ENCODE results near the gene TCF12.
"Not testable (repeated sequence)": the region's sequence is repeated elsewhere in the genome, so short reads cannot be mapped to it uniquely, and the experiment has no call there.

TCF12 gene

GRCh38 chr15:56942118-56942517 is 23.7 kb downstream of the TCF12 start:
- Histone ChIP-seq H3K36me3 (ENCODE audit: control insufficient read depth, insufficient read depth, low read length) (no peaks in the 10 kb centered on the region), H3K4me1 (ENCODE audit: control insufficient read depth, insufficient read depth, low read length, poor library complexity, severe bottlenecking) (no peaks in the 10 kb centered on the region), H3K27ac (ENCODE audit: insufficient read depth, low read length, poor library complexity, severe bottlenecking) (no peak overlapping the region), H3K9me3 (ENCODE audit: control insufficient read depth, low read length) (no peaks in the 10 kb centered on the region), H3K4me3 (ENCODE audit: insufficient read depth, low read depth, low read length, poor library complexity, severe bottlenecking) (no peak overlapping the region), H3K27me3 (replicated peaks; ENCODE audit: control insufficient read depth, insufficient read depth, low read length, poor library complexity, severe bottlenecking) (no peaks in the 10 kb centered on the region)
- DNase-seq, result no peak

DNA sequence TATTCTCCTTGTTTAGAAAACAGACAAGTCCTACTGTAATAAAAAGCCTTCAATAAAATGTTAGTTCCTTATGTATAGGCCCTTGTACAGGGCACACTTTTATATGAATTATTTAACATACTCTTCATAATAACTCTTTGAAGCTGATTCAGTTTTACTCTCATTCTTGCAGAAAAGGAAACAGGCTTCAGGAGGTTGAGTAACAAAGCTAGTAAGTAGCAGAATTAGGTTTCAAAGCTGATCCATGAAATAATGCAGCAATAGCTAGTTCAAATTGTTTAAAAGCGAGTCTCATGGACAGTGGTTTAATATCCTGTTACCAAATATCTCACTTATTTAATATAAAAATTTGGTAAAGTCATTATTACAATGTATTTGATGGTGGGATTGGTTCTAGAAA is 25.0 kb downstream of the TCF12 start:
- Histone ChIP-seq H3K4me1 (ENCODE audit: control insufficient read depth, insufficient read depth, low read length, poor library complexity, severe bottlenecking) (no peaks in the 10 kb centered on the region), H3K27me3 (replicated peaks; ENCODE audit: control insufficient read depth, insufficient read depth, low read length, poor library complexity, severe bottlenecking) (no peaks in the 10 kb centered on the region), H3K27ac (ENCODE audit: insufficient read depth, low read length, poor library complexity, severe bottlenecking) (no peak overlapping the region), H3K9me3 (ENCODE audit: control insufficient read depth, low read length) (no peaks in the 10 kb centered on the region), H3K4me3 (ENCODE audit: insufficient read depth, low read depth, low read length, poor library complexity, severe bottlenecking) (no peak overlapping the region), H3K36me3 (ENCODE audit: control insufficient read depth, insufficient read depth, low read length) (no peaks in the 10 kb centered on the region)
- DNase-seq, result no peak

GRCh38 chr15:56944485-56944884 is 26.0 kb downstream of the TCF12 start:
- DNase-seq, result no peak
- H3K4me3 ChIP-seq (ENCODE audit: insufficient read depth, low read depth, low read length, poor library complexity, severe bottlenecking), result no peak overlapping the region
- no peaks in the 10 kb centered on the region for H3K36me3 ChIP-seq (ENCODE audit: control insufficient read depth, insufficient read depth, low read length)
- H3K27me3 ChIP-seq (replicated peaks; ENCODE audit: control insufficient read depth, insufficient read depth, low read length, poor library complexity, severe bottlenecking), result no peaks in the 10 kb centered on the region
- no peaks in the 10 kb centered on the region for H3K4me1 ChIP-seq (ENCODE audit: control insufficient read depth, insufficient read depth, low read length, poor library complexity, severe bottlenecking)
- no peak overlapping the region for H3K27ac ChIP-seq (ENCODE audit: insufficient read depth, low read length, poor library complexity, severe bottlenecking)
- no peaks in the 10 kb centered on the region for H3K9me3 ChIP-seq (ENCODE audit: control insufficient read depth, low read length)

- H3K4me1 ChIP-seq (ENCODE audit: control insufficient read depth, insufficient read depth, low read length, poor library complexity, severe bottlenecking), result no peaks in the 10 kb centered on the region
Observed at GRCh38 chr15:56946150-56946549, 27.7 kb downstream of the TCF12 start.

DNA sequence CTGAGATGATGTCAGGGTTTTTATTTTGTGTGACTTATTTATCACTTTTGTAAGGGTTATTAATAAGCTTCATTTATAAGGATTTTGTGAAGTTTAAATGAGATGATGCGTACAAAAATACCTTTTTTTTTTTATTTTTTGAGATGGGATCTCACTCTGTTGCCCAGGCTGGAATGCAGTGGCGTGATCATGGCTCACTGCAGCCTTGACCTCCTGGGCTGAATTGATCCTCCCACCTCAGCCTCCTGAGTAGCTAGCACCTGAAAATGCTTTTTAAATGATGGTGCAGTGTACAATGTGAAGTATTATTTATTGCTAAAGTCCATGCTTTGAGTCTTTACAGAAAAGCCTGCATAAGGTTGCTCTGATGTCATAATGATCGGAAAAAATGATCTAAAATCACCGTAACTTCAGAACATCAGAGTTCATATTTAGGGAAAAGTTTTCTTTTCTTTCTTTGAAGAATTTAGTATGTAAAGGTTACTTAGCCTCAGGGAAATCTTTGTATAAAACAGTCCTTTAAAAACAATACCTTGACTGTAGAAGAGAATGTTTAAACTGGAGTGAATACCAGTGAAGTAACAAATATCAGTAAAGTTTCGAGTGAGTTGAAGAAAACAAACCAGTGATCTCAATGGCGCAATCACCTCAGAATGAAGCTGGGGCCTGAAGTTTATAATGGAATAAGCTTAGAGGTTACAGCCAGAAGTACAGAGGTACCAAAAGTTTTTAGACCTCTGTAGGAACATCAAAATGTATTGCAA is 29.7 kb downstream of the TCF12 start:
- no peaks in the 10 kb centered on the region for H3K4me1 ChIP-seq (ENCODE audit: control insufficient read depth, insufficient read depth, low read length, poor library complexity, severe bottlenecking)
- H3K27me3 ChIP-seq (replicated peaks; ENCODE audit: control insufficient read depth, insufficient read depth, low read length, poor library complexity, severe bottlenecking), result no peaks in the 10 kb centered on the region
- H3K4me3 ChIP-seq (ENCODE audit: insufficient read depth, low read depth, low read length, poor library complexity, severe bottlenecking), result no peak overlapping the region
- no peak for DNase-seq
- H3K9me3 ChIP-seq (ENCODE audit: control insufficient read depth, low read length), result no peaks in the 10 kb centered on the region
- no peak overlapping the region for H3K27ac ChIP-seq (ENCODE audit: insufficient read depth, low read length, poor library complexity, severe bottlenecking)
- H3K36me3 ChIP-seq (ENCODE audit: control insufficient read depth, insufficient read depth, low read length), result no peaks in the 10 kb centered on the region

More at GRCh38 chr15:56946150-56946549, 27.7 kb downstream of the TCF12 start:
- no peak overlapping the region for H3K27ac ChIP-seq (ENCODE audit: insufficient read depth, low read length, poor library complexity, severe bottlenecking)
- no peaks in the 10 kb centered on the region for H3K36me3 ChIP-seq (ENCODE audit: control insufficient read depth, insufficient read depth, low read length)
- no peaks in the 10 kb centered on the region for H3K27me3 ChIP-seq (replicated peaks; ENCODE audit: control insufficient read depth, insufficient read depth, low read length, poor library complexity, severe bottlenecking)
- H3K9me3 ChIP-seq (ENCODE audit: control insufficient read depth, low read length), result no peaks in the 10 kb centered on the region
- no peak overlapping the region for H3K4me3 ChIP-seq (ENCODE audit: insufficient read depth, low read depth, low read length, poor library complexity, severe bottlenecking)
- DNase-seq, result no peak

DNA sequence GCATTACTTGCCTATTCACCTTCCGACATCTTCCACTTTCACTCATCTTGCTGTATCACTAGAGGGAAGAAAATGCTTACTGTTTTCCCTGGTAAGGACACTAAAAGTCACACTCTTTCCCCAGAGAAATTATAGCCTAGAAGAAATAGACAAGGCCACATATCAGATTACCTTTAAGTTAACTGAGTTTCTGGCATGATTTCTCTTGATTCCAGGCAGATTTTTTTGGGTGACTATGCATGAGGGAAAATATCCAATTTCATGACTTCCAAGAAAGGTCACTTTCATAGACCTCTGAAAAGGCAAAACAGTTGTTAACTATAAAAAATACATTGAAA is 30.3 kb downstream of the TCF12 start:
- Histone ChIP-seq H3K27ac (ENCODE audit: insufficient read depth, low read length, poor library complexity, severe bottlenecking) (no peak overlapping the region), H3K36me3 (ENCODE audit: control insufficient read depth, insufficient read depth, low read length) (no peaks in the 10 kb centered on the region), H3K4me1 (ENCODE audit: control insufficient read depth, insufficient read depth, low read length, poor library complexity, severe bottlenecking) (no peaks in the 10 kb centered on the region), H3K9me3 (ENCODE audit: control insufficient read depth, low read length) (no peaks in the 10 kb centered on the region), H3K27me3 (replicated peaks; ENCODE audit: control insufficient read depth, insufficient read depth, low read length, poor library complexity, severe bottlenecking) (no peaks in the 10 kb centered on the region), H3K4me3 (ENCODE audit: insufficient read depth, low read depth, low read length, poor library complexity, severe bottlenecking) (no peak overlapping the region)
- DNase-seq, result no peak

DNA sequence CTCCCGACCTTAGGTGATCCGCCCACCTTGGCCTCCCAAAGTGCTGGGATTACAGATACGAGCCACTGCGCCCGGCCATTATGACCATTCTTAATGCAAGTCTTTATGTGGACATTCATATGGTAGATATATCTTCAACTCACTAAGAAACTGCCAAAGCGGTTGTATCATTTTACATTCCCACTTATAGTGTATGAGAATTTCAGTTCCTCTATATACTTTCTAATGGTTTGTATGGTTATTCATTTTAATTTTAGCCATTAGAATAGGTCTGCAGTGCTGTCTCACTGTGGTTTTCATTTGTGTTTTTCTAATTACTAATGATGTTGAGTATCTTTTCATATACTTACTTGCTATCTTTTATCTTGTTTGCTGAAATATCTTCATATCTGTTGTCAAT is 32.5 kb downstream of the TCF12 start:
- no peak overlapping the region for H3K4me3 ChIP-seq (ENCODE audit: insufficient read depth, low read depth, low read length, poor library complexity, severe bottlenecking)
- no peak overlapping the region for H3K27ac ChIP-seq (ENCODE audit: insufficient read depth, low read length, poor library complexity, severe bottlenecking)
- no peaks in the 10 kb centered on the region for H3K36me3 ChIP-seq (ENCODE audit: control insufficient read depth, insufficient read depth, low read length)
- H3K9me3 ChIP-seq (ENCODE audit: control insufficient read depth, low read length), result peaks cover 3% of the 10 kb centered on the region
- no peaks in the 10 kb centered on the region for H3K4me1 ChIP-seq (ENCODE audit: control insufficient read depth, insufficient read depth, low read length, poor library complexity, severe bottlenecking)
- no peaks in the 10 kb centered on the region for H3K27me3 ChIP-seq (replicated peaks; ENCODE audit: control insufficient read depth, insufficient read depth, low read length, poor library complexity, severe bottlenecking)
- DNase-seq, result no peak

DNA sequence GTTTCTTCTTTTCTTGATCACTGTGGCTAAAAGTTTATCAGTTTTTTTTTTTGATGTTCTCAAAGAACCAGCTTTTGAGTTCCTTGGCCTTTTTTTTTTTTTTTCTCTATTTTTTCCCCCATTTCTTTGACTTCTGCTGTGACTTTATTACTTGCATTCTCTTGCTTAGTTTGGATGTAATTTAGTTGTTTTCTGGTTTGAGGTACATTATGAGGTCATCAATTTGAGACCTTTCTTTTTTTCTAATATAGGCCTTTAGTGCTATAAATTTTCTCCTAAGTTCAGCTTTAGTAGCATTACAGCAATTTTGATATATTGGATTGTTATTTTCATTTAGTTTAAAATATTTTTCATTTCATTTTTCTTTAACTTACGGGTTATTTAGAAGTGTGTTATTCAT is 35.3 kb downstream of the TCF12 start:
- no peaks in the 10 kb centered on the region for H3K4me1 ChIP-seq (ENCODE audit: control insufficient read depth, insufficient read depth, low read length, poor library complexity, severe bottlenecking)
- no peak for DNase-seq
- no peaks in the 10 kb centered on the region for H3K36me3 ChIP-seq (ENCODE audit: control insufficient read depth, insufficient read depth, low read length)
- H3K9me3 ChIP-seq (ENCODE audit: control insufficient read depth, low read length), result peaks cover 7% of the 10 kb centered on the region
- H3K27me3 ChIP-seq (replicated peaks; ENCODE audit: control insufficient read depth, insufficient read depth, low read length, poor library complexity, severe bottlenecking), result no peaks in the 10 kb centered on the region
- H3K4me3 ChIP-seq (ENCODE audit: insufficient read depth, low read depth, low read length, poor library complexity, severe bottlenecking), result no peak overlapping the region
- no peak overlapping the region for H3K27ac ChIP-seq (ENCODE audit: insufficient read depth, low read length, poor library complexity, severe bottlenecking)

- DNase-seq; H3K27me3 ChIP-seq (replicated peaks; ENCODE audit: control insufficient read depth, insufficient read depth, low read length, poor library complexity, severe bottlenecking); H3K36me3 ChIP-seq (ENCODE audit: control insufficient read depth, insufficient read depth, low read length); H3K9me3 ChIP-seq (ENCODE audit: control insufficient read depth, low read length); H3K27ac ChIP-seq (ENCODE audit: insufficient read depth, low read length, poor library complexity, severe bottlenecking); H3K4me3 ChIP-seq (ENCODE audit: insufficient read depth, low read depth, low read length, poor library complexity, severe bottlenecking); H3K4me1 ChIP-seq (ENCODE audit: control insufficient read depth, insufficient read depth, low read length, poor library complexity, severe bottlenecking): not testable (repeated sequence)
Observed at GRCh38 chr15:56955011-56955410, 36.6 kb downstream of the TCF12 start.

- no peak for DNase-seq
- no peak overlapping the region for H3K4me3 ChIP-seq (ENCODE audit: insufficient read depth, low read depth, low read length, poor library complexity, severe bottlenecking)
- no peak overlapping the region for H3K27ac ChIP-seq (ENCODE audit: insufficient read depth, low read length, poor library complexity, severe bottlenecking)
- H3K4me1 ChIP-seq (ENCODE audit: control insufficient read depth, insufficient read depth, low read length, poor library complexity, severe bottlenecking), result peaks cover 3% of the 10 kb centered on the region
- peaks cover 7% of the 10 kb centered on the region for H3K9me3 ChIP-seq (ENCODE audit: control insufficient read depth, low read length)
- H3K36me3 ChIP-seq (ENCODE audit: control insufficient read depth, insufficient read depth, low read length), result no peaks in the 10 kb centered on the region
- H3K27me3 ChIP-seq (replicated peaks; ENCODE audit: control insufficient read depth, insufficient read depth, low read length, poor library complexity, severe bottlenecking), result no peaks in the 10 kb centered on the region
Observed at GRCh38 chr15:56956538-56956937, 38.1 kb downstream of the TCF12 start.
